H1 (cell line): ENCODE data around the gene BCL2L14. TPM values are rescaled to one million over a fixed set of nuclear protein-coding genes. Genes with fewer than 3 reads are reported as not detected.

Experiments
- ASH2L ChIP-seq: fragments of 200-600, 300-600 bp; sonication (generic); IDR thresholded peaks from one replicate; pipeline ENCODE4 v1.7.1; 2017; ENCODE audit warnings: low read length
- BCL11A ChIP-seq, 2 experiments: IDR thresholded peaks; one replicate each; pipeline ENCODE4 v1.6.1; 2011; ENCODE audit warnings: low read depth in 2 of 2, low read length in 2 of 2, mild to moderate bottlenecking in 2 of 2
- CBX5 ChIP-seq: fragments of 300-800, 300-1000 bp; sonication (generic); IDR thresholded peaks from 2 replicates; pipeline ENCODE4 v1.7.1; 2016; ENCODE audit warnings: antibody characterized with exemption, low read length, low read depth
- EP300 ChIP-seq, 2 experiments: IDR thresholded peaks; 1 replicate in 1 of 2; 2 replicates in 1 of 2; pipeline ENCODE4 v1.6.1; 2011 to 2012; ENCODE audit warnings: low read depth in 2 of 2, low read length in 2 of 2, mild to moderate bottlenecking in 2 of 2, borderline replicate concordance in 1 of 2, inconsistent platforms in 1 of 2, moderate library complexity in 1 of 2
- FOSL1 ChIP-seq: IDR thresholded peaks from 2 replicates; pipeline ENCODE4 v1.6.1; 2011; ENCODE audit warnings: mild to moderate bottlenecking, low read depth, low read length, moderate library complexity; ENCODE audit not compliant: insufficient read depth
- POU5F1 ChIP-seq: IDR thresholded peaks from 2 replicates; pipeline ENCODE4 v1.6.1; 2011; ENCODE audit warnings: low read depth, mild to moderate bottlenecking, low read length, moderate library complexity
- SP1 ChIP-seq: IDR thresholded peaks from 2 replicates; pipeline ENCODE4 v1.6.1; 2011; ENCODE audit warnings: low read depth, low read length
- TEAD4 ChIP-seq: IDR thresholded peaks from 2 replicates; pipeline ENCODE4 v1.6.1; 2012; ENCODE audit warnings: low read depth, low read length, inconsistent platforms, mixed read lengths
- polyA plus RNA-seq, 7 experiments: library from polyadenylated mRNA; depleted of rRNA in 3 of 7; stranded (reverse) in 5 of 7; unstranded in 2 of 7; fragments of >200 nt in 5 of 7; fragments of 200-250 nt in 2 of 7; gene quantifications; 1 replicate in 5 of 7; 2 replicates in 1 of 7; 4 replicates in 1 of 7; pipeline versions ENCODE4 v1.2.1 to v1.2.3, GENCODE V29; 2011 to 2013; ENCODE audit warnings: missing spikeins in 2 of 7, mixed read lengths in 2 of 7
- total RNA-seq: library from RNA; stranded (reverse); fragmentation: NEBNext Ultra II Directional; extraction: Animal tissue kit (Norgen Biotek cat#: 25700); gene quantifications from 2 replicates; pipeline ENCODE4 v1.2.1, GENCODE V29; 2021
- TF ChIP-seq, protein P1 (sequence below): fragments of 300-600 bp; sonication (generic); IDR thresholded peaks from 2 replicates; pipeline ENCODE4 v1.7.1; 2012; ENCODE audit warnings: low read length, moderate library complexity, mild to moderate bottlenecking, inconsistent platforms; ENCODE audit not compliant: insufficient replicate concordance

Gene BCL2L14
- total and polyA plus RNA-seq, 2 of the 8 experiments (the other 6 are each of a cell fraction or from before 2014, with no cell fraction given) = 0.80 to 2.4 TPM

DNA sequence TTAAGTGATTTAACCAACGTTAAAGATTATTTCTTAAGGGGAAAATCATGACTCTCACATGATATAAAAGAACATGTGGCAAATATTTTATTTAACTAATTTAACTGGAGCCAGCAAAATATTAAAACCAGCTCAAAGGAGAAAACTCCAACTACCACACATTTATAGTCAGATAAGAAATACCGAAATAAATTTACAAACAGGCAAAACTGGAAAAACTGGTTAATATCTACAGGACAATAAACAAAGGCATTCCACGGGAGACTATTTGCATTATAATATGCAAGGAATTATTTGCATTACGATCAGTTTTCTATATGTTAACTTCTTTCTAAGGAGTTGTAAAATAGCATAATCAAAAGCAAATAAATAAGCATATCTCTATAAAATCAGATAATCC is 13.8 kb upstream of the BCL2L14 start (continued):
- TF ChIP-seq, protein P1, sequence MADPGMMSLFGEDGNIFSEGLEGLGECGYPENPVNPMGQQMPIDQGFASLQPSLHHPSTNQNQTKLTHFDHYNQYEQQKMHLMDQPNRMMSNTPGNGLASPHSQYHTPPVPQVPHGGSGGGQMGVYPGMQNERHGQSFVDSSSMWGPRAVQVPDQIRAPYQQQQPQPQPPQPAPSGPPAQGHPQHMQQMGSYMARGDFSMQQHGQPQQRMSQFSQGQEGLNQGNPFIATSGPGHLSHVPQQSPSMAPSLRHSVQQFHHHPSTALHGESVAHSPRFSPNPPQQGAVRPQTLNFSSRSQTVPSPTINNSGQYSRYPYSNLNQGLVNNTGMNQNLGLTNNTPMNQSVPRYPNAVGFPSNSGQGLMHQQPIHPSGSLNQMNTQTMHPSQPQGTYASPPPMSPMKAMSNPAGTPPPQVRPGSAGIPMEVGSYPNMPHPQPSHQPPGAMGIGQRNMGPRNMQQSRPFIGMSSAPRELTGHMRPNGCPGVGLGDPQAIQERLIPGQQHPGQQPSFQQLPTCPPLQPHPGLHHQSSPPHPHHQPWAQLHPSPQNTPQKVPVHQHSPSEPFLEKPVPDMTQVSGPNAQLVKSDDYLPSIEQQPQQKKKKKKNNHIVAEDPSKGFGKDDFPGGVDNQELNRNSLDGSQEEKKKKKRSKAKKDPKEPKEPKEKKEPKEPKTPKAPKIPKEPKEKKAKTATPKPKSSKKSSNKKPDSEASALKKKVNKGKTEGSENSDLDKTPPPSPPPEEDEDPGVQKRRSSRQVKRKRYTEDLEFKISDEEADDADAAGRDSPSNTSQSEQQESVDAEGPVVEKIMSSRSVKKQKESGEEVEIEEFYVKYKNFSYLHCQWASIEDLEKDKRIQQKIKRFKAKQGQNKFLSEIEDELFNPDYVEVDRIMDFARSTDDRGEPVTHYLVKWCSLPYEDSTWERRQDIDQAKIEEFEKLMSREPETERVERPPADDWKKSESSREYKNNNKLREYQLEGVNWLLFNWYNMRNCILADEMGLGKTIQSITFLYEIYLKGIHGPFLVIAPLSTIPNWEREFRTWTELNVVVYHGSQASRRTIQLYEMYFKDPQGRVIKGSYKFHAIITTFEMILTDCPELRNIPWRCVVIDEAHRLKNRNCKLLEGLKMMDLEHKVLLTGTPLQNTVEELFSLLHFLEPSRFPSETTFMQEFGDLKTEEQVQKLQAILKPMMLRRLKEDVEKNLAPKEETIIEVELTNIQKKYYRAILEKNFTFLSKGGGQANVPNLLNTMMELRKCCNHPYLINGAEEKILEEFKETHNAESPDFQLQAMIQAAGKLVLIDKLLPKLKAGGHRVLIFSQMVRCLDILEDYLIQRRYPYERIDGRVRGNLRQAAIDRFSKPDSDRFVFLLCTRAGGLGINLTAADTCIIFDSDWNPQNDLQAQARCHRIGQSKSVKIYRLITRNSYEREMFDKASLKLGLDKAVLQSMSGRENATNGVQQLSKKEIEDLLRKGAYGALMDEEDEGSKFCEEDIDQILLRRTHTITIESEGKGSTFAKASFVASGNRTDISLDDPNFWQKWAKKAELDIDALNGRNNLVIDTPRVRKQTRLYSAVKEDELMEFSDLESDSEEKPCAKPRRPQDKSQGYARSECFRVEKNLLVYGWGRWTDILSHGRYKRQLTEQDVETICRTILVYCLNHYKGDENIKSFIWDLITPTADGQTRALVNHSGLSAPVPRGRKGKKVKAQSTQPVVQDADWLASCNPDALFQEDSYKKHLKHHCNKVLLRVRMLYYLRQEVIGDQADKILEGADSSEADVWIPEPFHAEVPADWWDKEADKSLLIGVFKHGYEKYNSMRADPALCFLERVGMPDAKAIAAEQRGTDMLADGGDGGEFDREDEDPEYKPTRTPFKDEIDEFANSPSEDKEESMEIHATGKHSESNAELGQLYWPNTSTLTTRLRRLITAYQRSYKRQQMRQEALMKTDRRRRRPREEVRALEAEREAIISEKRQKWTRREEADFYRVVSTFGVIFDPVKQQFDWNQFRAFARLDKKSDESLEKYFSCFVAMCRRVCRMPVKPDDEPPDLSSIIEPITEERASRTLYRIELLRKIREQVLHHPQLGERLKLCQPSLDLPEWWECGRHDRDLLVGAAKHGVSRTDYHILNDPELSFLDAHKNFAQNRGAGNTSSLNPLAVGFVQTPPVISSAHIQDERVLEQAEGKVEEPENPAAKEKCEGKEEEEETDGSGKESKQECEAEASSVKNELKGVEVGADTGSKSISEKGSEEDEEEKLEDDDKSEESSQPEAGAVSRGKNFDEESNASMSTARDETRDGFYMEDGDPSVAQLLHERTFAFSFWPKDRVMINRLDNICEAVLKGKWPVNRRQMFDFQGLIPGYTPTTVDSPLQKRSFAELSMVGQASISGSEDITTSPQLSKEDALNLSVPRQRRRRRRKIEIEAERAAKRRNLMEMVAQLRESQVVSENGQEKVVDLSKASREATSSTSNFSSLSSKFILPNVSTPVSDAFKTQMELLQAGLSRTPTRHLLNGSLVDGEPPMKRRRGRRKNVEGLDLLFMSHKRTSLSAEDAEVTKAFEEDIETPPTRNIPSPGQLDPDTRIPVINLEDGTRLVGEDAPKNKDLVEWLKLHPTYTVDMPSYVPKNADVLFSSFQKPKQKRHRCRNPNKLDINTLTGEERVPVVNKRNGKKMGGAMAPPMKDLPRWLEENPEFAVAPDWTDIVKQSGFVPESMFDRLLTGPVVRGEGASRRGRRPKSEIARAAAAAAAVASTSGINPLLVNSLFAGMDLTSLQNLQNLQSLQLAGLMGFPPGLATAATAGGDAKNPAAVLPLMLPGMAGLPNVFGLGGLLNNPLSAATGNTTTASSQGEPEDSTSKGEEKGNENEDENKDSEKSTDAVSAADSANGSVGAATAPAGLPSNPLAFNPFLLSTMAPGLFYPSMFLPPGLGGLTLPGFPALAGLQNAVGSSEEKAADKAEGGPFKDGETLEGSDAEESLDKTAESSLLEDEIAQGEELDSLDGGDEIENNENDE = peak; percentile 33
- peak; percentile 87 for TF ChIP-seq SP1
- TF ChIP-seq ASH2L = no peak
- peak in 1 of 2 experiments; percentile 25; a peak in 1 of 3 replicates for TF ChIP-seq EP300 (IDR thresholded peaks at IDR 0.05; ENCODE audit: borderline replicate concordance in 1 of 2, low read depth in 2 of 2, low read length in 2 of 2)
- no peak for TF ChIP-seq FOSL1
- peak; percentile 52; the same call in 1 of the 2 replicates for TF ChIP-seq POU5F1
- TF ChIP-seq BCL11A (IDR thresholded peaks at IDR 0.05; ENCODE audit: low read depth in 2 of 2, low read length in 2 of 2) = peak in 1 of 2 experiments; percentile 53
- peak; percentile 82 for TF ChIP-seq TEAD4
- TF ChIP-seq CBX5 = no peak
